CD4-positive, alpha-beta T cell treated with Interleukin-4 for 4 hours (primary cell): ENCODE data around the gene FBXO31.
"Not testable (repeated sequence)": the region's sequence is repeated elsewhere in the genome, so short reads cannot be mapped to it uniquely, and the experiment has no call there.

Source experiments
- DNase-seq: peaks from one replicate; pipeline ENCODE4 v3.0.0-alpha.2; 2020

The FBXO31 gene

GRCh38 chr16:87339724-87340105, 43.9 kb downstream of the FBXO31 start:
- not testable (repeated sequence) for DNase-seq

GRCh38 chr16:87339086-87339723, 44.4 kb downstream of the FBXO31 start:
- DNase-seq = no peak

- no peak for DNase-seq
These were observed 45.3 kb downstream of the FBXO31 start for GRCh38 chr16:87338155-87338765.

GRCh38 chr16:87337262-87337771, 46.3 kb downstream of the FBXO31 start:
- DNase-seq = no peak

- no peak for DNase-seq
These were observed 46.9 kb downstream of the FBXO31 start for GRCh38 chr16:87336434-87337240.

- DNase-seq = no peak
These were observed 47.7 kb downstream of the FBXO31 start for GRCh38 chr16:87335625-87336433.

GRCh38 chr16:87334651-87335624, 48.6 kb downstream of the FBXO31 start:
- no peak for DNase-seq

- no peak for DNase-seq
These were observed 49.8 kb downstream of the FBXO31 start for GRCh38 chr16:87333581-87334331.

GRCh38 chr16:87333101-87333500, 50.5 kb downstream of the FBXO31 start:
- no peak for DNase-seq

- DNase-seq = no peak
These were observed 51.4 kb downstream of the FBXO31 start for GRCh38 chr16:87332150-87332549.

GRCh38 chr16:87331241-87331801, 52.3 kb downstream of the FBXO31 start:
- no peak for DNase-seq

GRCh38 chr16:87330646-87331045, 52.9 kb downstream of the FBXO31 start:
- DNase-seq = no peak

GRCh38 chr16:87330257-87330624, 53.3 kb downstream of the FBXO31 start:
- DNase-seq = no peak

- no peak for DNase-seq
These were observed 53.9 kb downstream of the FBXO31 start for GRCh38 chr16:87329436-87330256.

GRCh38 chr16:87328846-87329245, 54.7 kb downstream of the FBXO31 start:
- DNase-seq = no peak

GRCh38 chr16:87327798-87328495, 55.6 kb downstream of the FBXO31 start:
- DNase-seq = no peak

GRCh38 chr16:87326151-87326571, 57.4 kb downstream of the FBXO31 start:
- no peak for DNase-seq

GRCh38 chr16:87325423-87325858, 58.1 kb downstream of the FBXO31 start:
- DNase-seq = no peak
